ENCODE data around the gene ASB16. TPM values are rescaled to one million over a fixed set of nuclear protein-coding genes. Genes with fewer than 3 reads are reported as not detected.
"Not testable (repeated sequence)": the region's sequence is repeated elsewhere in the genome, so short reads cannot be mapped to it uniquely, and the experiment has no call there.

Gene ASB16
- total RNA-seq, 1 experiment from 2014 or later: not detected

- no peak overlapping the region for H3K9ac ChIP-seq (ENCODE audit: low read length)
- H3K79me2 ChIP-seq (ENCODE audit: low read length): no peaks in the 10 kb centered on the region
- no peaks in the 10 kb centered on the region for H3K4me1 ChIP-seq (ENCODE audit: low read length)
- H2AFZ ChIP-seq (ENCODE audit: low read length): no peak overlapping the region
- no peaks in the 10 kb centered on the region for H4K20me1 ChIP-seq (ENCODE audit: insufficient read depth, low read depth, low read length)
- no peak overlapping the region for H3K4me3 ChIP-seq (ENCODE audit: low read length)
- H3K4me2 ChIP-seq (ENCODE audit: low read depth, low read length, poor library complexity, severe bottlenecking): no peak overlapping the region
- H3K9me3 ChIP-seq (ENCODE audit: low read length): no peaks in the 10 kb centered on the region
- H3K27me3 ChIP-seq (ENCODE audit: low read length): no peaks in the 10 kb centered on the region
- H3K27ac ChIP-seq (ENCODE audit: low read length): no peak overlapping the region
- H3K36me3 ChIP-seq (ENCODE audit: insufficient read depth, low read length): no peaks in the 10 kb centered on the region
- DNase-seq: no peak
- no peaks in the 10 kb centered on the region for H3K9me2 ChIP-seq (replicated peaks; ENCODE audit: insufficient read depth, low read length)
Observed at GRCh38 chr17:44130693-44131349, 39.7 kb upstream of the ASB16 start.

GRCh38 chr17:44131372-44131771 lies 39.1 kb upstream of the ASB16 start:
- H2AFZ ChIP-seq (ENCODE audit: low read length); H4K20me1 ChIP-seq (ENCODE audit: insufficient read depth, low read depth, low read length); H3K36me3 ChIP-seq (ENCODE audit: insufficient read depth, low read length); H3K9me2 ChIP-seq (replicated peaks; ENCODE audit: insufficient read depth, low read length); H3K9me3 ChIP-seq (ENCODE audit: low read length); DNase-seq; H3K9ac ChIP-seq (ENCODE audit: low read length); H3K4me1 ChIP-seq (ENCODE audit: low read length); H3K27ac ChIP-seq (ENCODE audit: low read length); H3K79me2 ChIP-seq (ENCODE audit: low read length); H3K27me3 ChIP-seq (ENCODE audit: low read length); H3K4me2 ChIP-seq (ENCODE audit: low read depth, low read length, poor library complexity, severe bottlenecking); H3K4me3 ChIP-seq (ENCODE audit: low read length): not testable (repeated sequence)

GRCh38 chr17:44132275-44132821 lies 38.2 kb upstream of the ASB16 start:
- Histone ChIP-seq H3K9me3 (ENCODE audit: low read length) (no peaks in the 10 kb centered on the region), H3K9me2 (replicated peaks; ENCODE audit: insufficient read depth, low read length) (no peaks in the 10 kb centered on the region), H3K4me2 (ENCODE audit: low read depth, low read length, poor library complexity, severe bottlenecking) (no peak overlapping the region), H3K9ac (ENCODE audit: low read length) (no peak overlapping the region), H3K36me3 (ENCODE audit: insufficient read depth, low read length) (no peaks in the 10 kb centered on the region), H3K27me3 (ENCODE audit: low read length) (no peaks in the 10 kb centered on the region), H2AFZ (ENCODE audit: low read length) (no peak overlapping the region), H3K4me1 (ENCODE audit: low read length) (no peaks in the 10 kb centered on the region), H3K4me3 (ENCODE audit: low read length) (no peak overlapping the region), H4K20me1 (ENCODE audit: insufficient read depth, low read depth, low read length) (no peaks in the 10 kb centered on the region), H3K79me2 (ENCODE audit: low read length) (no peaks in the 10 kb centered on the region), H3K27ac (ENCODE audit: low read length) (no peak overlapping the region)
- no peak for DNase-seq

- Histone ChIP-seq H3K4me2 (ENCODE audit: low read depth, low read length, poor library complexity, severe bottlenecking) (no peak overlapping the region), H3K9me3 (ENCODE audit: low read length) (no peaks in the 10 kb centered on the region), H2AFZ (ENCODE audit: low read length) (no peak overlapping the region), H3K79me2 (ENCODE audit: low read length) (no peaks in the 10 kb centered on the region), H4K20me1 (ENCODE audit: insufficient read depth, low read depth, low read length) (no peaks in the 10 kb centered on the region), H3K9me2 (replicated peaks; ENCODE audit: insufficient read depth, low read length) (no peaks in the 10 kb centered on the region), H3K36me3 (ENCODE audit: insufficient read depth, low read length) (no peaks in the 10 kb centered on the region), H3K4me3 (ENCODE audit: low read length) (no peak overlapping the region), H3K4me1 (ENCODE audit: low read length) (no peaks in the 10 kb centered on the region), H3K27me3 (ENCODE audit: low read length) (no peaks in the 10 kb centered on the region), H3K27ac (ENCODE audit: low read length) (no peak overlapping the region), H3K9ac (ENCODE audit: low read length) (no peak overlapping the region)
- DNase-seq: no peak
Observed at GRCh38 chr17:44133918-44134476, 36.5 kb upstream of the ASB16 start.

GRCh38 chr17:44134752-44135568 lies 35.5 kb upstream of the ASB16 start:
- Histone ChIP-seq H3K9me3 (ENCODE audit: low read length) (no peaks in the 10 kb centered on the region), H3K4me2 (ENCODE audit: low read depth, low read length, poor library complexity, severe bottlenecking) (no peak overlapping the region), H3K79me2 (ENCODE audit: low read length) (no peaks in the 10 kb centered on the region), H3K4me3 (ENCODE audit: low read length) (no peak overlapping the region), H2AFZ (ENCODE audit: low read length) (no peak overlapping the region; the same call in 1 of the 2 replicates), H3K27ac (ENCODE audit: low read length) (no peak overlapping the region), H3K4me1 (ENCODE audit: low read length) (no peaks in the 10 kb centered on the region), H3K9me2 (replicated peaks; ENCODE audit: insufficient read depth, low read length) (no peaks in the 10 kb centered on the region), H3K27me3 (ENCODE audit: low read length) (no peaks in the 10 kb centered on the region), H4K20me1 (ENCODE audit: insufficient read depth, low read depth, low read length) (no peaks in the 10 kb centered on the region), H3K36me3 (ENCODE audit: insufficient read depth, low read length) (no peaks in the 10 kb centered on the region), H3K9ac (ENCODE audit: low read length) (no peak overlapping the region)
- no peak for DNase-seq

- no peaks in the 10 kb centered on the region for H3K36me3 ChIP-seq (ENCODE audit: insufficient read depth, low read length)
- no peak overlapping the region for H3K9ac ChIP-seq (ENCODE audit: low read length)
- H4K20me1 ChIP-seq (ENCODE audit: insufficient read depth, low read depth, low read length): no peaks in the 10 kb centered on the region
- H3K27ac ChIP-seq (ENCODE audit: low read length): no peak overlapping the region
- H3K4me3 ChIP-seq (ENCODE audit: low read length): no peak overlapping the region
- H3K4me2 ChIP-seq (ENCODE audit: low read depth, low read length, poor library complexity, severe bottlenecking): no peak overlapping the region
- H3K4me1 ChIP-seq (ENCODE audit: low read length): peaks cover 11% of the 10 kb centered on the region
- no peak for DNase-seq
- no peaks in the 10 kb centered on the region for H3K27me3 ChIP-seq (ENCODE audit: low read length)
- H2AFZ ChIP-seq (ENCODE audit: low read length): no peak overlapping the region
- no peaks in the 10 kb centered on the region for H3K9me2 ChIP-seq (replicated peaks; ENCODE audit: insufficient read depth, low read length)
- H3K9me3 ChIP-seq (ENCODE audit: low read length): no peaks in the 10 kb centered on the region
- peaks cover 13% of the 10 kb centered on the region for H3K79me2 ChIP-seq (ENCODE audit: low read length)
Observed at GRCh38 chr17:44137891-44138709, 32.4 kb upstream of the ASB16 start.

- H3K9ac ChIP-seq (ENCODE audit: low read length); H3K9me2 ChIP-seq (replicated peaks; ENCODE audit: insufficient read depth, low read length); DNase-seq; H2AFZ ChIP-seq (ENCODE audit: low read length); H3K36me3 ChIP-seq (ENCODE audit: insufficient read depth, low read length); H3K27me3 ChIP-seq (ENCODE audit: low read length); H3K27ac ChIP-seq (ENCODE audit: low read length); H4K20me1 ChIP-seq (ENCODE audit: insufficient read depth, low read depth, low read length); H3K4me3 ChIP-seq (ENCODE audit: low read length); H3K4me2 ChIP-seq (ENCODE audit: low read depth, low read length, poor library complexity, severe bottlenecking); H3K9me3 ChIP-seq (ENCODE audit: low read length): not testable (repeated sequence)
- Histone ChIP-seq H3K79me2 (ENCODE audit: low read length) (peaks cover 23% of the 10 kb centered on the region), H3K4me1 (ENCODE audit: low read length) (peaks cover 11% of the 10 kb centered on the region)
Observed at GRCh38 chr17:44143921-44144320, 26.6 kb upstream of the ASB16 start.
